ENCODE measurements around the gene APBB2.

DNA sequence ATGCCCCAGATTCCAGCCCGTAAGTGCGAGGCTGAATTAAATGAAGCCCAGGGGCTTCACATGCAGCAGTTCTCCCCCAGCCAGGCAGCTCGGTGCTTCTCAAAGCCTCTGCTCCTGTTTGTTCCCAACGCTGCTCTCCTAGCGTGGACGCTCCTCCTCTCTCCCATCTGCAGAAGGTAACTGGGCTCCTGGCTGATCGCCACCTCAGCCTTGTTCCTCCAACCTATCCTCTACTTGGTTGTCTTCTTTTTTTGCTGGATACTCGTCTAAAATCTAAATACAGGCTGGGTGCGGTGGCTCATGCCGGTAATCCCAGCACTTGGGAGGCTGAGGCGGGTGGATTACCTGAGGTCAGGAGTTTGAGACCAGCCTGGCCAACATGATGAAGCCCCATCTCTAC is 394.2 kb downstream of the APBB2 start:
- TF ChIP-seq, protein P1, sequence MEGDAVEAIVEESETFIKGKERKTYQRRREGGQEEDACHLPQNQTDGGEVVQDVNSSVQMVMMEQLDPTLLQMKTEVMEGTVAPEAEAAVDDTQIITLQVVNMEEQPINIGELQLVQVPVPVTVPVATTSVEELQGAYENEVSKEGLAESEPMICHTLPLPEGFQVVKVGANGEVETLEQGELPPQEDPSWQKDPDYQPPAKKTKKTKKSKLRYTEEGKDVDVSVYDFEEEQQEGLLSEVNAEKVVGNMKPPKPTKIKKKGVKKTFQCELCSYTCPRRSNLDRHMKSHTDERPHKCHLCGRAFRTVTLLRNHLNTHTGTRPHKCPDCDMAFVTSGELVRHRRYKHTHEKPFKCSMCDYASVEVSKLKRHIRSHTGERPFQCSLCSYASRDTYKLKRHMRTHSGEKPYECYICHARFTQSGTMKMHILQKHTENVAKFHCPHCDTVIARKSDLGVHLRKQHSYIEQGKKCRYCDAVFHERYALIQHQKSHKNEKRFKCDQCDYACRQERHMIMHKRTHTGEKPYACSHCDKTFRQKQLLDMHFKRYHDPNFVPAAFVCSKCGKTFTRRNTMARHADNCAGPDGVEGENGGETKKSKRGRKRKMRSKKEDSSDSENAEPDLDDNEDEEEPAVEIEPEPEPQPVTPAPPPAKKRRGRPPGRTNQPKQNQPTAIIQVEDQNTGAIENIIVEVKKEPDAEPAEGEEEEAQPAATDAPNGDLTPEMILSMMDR (IDR thresholded peaks at IDR 0.05; ENCODE audit: low read depth, low read length, poor library complexity, severe bottlenecking): no peak
- no peak for TF ChIP-seq EZH2phosphoT487 (IDR thresholded peaks at IDR 0.05; ENCODE audit: borderline replicate concordance, low read length)

All from DOHH2 (cell line).